ENCODE data around the gene FGFR1OP2.

- no peak for TF ChIP-seq CTCF (IDR thresholded peaks at IDR 0.05)
- no peak for TF ChIP-seq POLR2A (IDR thresholded peaks at IDR 0.05)
Observed at GRCh38 chr12:26966842-26967241, 28.6 kb downstream of the FGFR1OP2 start.

Measured in body of pancreas (tissue), 4 donors.